SKM-1 treated with dmso at 0.1 percent for 144 hours (cell line): ENCODE results near the gene BANP.
"Not testable (repeated sequence)": the region's sequence is repeated elsewhere in the genome, so short reads cannot be mapped to it uniquely, and the experiment has no call there.

Experiments used
- DNase-seq: peaks from one replicate; lab custom pipeline; 2025; ENCODE audit not compliant: unreplicated experiment; lab: John Stamatoyannopoulos, UW

The BANP gene

DNA sequence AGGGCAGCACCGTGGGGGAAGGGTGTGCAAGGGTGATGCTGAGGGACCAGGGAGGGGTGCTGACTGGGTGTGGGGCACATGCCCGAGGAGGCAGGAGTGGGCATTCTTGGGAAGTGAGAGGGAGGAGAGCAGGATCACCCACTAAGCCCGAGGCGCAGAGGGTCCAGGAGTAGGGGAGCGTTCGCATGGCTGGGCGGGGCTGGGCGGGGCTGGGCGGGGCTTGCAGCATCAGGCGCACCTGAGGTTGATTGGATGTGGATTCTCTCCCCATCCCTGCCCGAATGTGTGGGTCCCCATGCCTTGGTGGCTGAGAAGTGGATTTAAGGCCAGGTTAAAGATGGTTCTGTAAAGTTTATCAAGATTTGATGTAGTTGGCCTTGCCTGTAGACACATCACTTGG, 14.2 kb downstream of the BANP start:
- no peak for DNase-seq

DNA sequence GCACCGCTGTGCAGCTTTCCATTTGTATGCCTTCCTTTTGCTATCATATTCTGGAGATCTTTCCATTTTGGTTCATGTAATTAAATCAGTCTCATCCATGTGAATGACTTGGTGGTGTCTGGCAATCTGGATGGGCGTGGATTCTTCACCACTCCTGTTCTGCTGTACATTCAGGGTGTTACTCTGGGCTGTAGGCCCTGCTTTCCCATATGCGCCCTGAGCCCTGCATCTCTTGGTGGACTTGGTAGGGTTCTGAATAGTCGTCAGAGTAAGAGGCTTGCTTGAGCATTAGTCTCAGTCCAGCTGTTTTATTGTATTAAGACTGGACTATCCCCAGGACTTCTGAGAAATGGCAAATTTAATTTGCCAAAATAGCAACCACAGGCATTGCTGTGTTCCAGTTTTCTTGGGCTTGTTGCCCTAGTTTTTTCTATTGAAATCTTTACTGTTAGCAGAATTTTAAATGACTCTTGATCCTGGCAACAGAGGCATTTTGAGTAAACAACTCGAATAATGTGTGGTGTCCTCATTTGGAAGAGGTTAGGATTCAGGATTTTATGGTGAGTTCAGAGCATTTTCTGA, 14.9 kb downstream of the BANP start:
- DNase-seq = no peak

DNA sequence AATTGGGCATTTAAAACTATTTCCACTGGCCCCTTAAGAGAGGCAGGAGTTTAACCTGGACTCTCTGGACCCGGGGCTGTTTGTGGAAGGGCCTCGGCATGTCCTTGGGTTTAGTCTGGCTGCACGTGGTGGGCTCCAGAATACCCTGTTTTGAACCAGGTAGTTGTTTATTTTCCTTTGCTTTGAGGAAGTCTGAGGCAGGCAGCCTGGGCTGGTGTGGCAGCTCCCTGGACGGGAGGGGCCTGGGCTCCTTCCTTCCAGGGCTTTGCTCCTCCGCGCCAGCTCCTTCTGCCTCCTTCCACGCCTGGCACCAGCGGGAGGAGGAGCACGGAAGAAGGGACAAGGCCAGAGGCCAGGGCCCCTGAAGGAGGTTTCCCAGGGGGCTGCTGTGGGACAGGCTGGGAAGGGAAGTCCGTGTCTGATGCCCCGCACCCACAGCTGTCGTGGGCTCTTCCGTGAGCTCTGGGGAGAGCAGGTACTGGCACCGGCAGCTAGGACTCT, 15.5 kb downstream of the BANP start:
- DNase-seq = no peak

DNA sequence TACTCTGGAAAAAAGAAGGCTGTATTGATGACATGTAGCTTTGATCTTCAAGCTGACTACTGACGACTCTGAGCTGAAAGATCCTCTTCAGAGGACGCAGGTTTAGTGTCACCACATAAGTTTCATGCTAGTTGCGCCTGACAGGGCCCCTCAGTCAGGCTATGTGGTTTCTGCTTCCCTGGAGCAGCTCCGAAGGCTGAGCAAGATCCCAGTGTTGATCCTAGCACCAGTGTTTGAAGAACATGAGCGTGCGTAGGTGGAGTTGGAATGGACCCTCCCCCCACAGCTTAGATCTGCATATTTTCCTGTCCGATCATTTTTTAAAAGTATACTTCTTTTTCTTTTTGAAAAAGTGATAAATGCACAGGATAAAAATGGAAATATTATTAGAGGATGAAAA, 17.3 kb downstream of the BANP start:
- DNase-seq = no peak

DNA sequence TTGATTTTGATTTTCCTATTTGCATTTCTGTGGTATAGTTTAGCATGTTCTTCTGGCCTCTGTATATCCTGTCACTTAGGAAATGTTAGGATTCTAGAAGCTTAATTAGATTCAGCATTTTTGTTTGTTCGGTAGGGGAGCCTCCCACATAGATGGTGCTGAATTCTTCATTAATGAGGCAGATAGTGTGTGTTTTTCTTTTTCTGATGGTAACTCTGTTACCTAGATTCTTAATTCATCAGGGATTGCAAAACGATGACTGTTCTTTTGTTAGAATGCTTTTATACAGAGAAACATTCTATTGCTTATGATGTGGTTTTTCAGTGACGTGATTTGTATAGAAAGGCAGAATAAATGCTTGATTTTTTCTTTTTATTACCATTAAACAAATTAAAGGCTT, 19.0 kb downstream of the BANP start:
- no peak for DNase-seq

DNA sequence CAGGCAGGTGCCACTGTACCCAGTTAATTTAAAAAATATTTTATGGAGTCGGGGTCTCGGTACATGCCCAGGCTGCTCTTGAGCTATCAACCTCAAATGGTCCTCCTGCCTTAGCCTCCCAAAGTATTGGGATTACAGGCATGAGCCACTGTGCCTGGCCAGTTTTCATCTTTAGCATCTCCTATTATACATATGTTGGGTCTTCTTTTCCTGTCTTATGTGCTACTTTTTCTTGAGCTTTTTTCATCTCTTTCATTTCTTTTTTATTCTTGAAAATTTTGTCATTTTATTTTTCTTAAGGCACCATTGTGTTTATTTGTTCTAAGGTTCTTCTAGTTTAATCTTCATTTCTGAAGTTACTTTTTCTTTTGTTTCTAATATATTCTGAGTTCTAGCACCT, 20.7 kb downstream of the BANP start:
- no peak for DNase-seq

DNA sequence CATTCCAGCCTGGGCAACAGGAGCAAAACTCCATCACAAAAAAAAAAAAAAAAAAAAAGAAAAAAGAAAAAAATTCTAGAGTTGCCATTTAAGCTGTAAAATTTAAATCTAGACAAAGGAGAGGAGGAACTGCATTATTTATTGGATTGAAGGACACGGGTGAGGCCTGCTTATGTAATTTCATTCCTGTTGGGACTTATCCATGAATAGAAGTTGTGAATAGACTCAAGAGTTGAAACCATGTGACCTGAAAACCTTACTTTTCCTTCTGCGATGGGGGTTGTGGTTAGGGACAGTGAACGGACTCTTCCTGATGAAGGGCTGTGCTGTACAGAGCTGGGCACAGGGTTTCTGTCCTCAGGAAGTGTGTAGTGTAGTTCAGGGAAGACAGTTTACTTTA, 22.5 kb downstream of the BANP start:
- DNase-seq = no peak

DNA sequence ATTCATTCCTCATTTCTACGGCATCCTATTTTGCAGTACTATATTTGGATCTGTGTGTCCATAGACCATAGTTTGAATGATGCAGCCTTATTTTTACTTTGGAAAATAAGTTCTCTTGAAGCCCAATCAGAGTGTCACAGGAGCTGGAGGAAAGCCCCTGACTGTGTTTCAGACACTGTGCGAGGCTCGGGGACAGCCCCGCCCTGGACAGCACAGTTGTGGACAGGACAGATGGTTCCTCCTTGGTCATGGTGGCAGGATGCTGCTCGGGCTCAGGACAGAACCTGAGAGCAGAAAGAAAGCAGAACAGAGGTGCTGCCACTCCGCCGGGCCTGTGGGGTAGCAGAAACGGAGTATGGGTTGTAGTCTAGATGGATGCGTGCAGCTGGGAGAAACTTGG, 22.9 kb downstream of the BANP start:
- no peak for DNase-seq

DNA sequence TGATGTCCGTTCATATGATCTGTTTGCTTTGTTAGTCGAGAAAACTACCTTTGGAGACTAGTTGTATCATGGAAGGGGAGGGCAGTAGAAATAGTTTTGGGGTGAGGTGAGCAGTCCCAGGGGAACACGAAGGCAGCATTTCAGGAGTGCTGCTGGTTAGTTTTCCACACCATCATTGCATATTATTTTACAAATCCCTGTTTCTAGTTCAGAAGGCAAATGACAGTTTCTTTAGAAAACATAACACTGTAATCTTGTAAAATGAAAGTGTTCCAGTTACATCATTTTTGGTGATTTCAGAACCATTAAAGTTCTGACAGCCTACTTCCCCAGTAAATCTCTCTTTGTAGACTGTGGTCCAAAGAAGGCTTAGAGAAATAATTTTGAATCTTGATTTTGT, 25.4 kb downstream of the BANP start:
- no peak for DNase-seq

DNA sequence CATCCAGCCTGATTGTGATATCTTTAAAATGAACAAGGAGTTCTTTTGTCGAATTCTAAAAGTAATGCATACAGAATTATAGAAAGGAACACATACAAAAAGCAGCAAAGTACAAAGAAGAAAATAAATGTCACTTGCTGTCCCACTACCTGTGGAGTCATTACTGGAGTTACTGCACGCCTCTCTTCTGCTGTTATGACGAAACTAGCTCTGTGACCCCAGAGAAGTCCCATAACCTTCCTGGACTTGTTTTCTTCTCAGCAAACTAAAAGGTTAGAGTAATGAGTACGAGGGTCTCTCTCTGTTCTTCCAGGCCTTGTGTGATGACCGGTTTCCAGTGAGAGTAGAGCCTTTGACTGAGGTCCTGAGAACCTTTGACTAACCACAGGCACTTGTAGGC, 26.9 kb downstream of the BANP start:
- no peak for DNase-seq

DNA sequence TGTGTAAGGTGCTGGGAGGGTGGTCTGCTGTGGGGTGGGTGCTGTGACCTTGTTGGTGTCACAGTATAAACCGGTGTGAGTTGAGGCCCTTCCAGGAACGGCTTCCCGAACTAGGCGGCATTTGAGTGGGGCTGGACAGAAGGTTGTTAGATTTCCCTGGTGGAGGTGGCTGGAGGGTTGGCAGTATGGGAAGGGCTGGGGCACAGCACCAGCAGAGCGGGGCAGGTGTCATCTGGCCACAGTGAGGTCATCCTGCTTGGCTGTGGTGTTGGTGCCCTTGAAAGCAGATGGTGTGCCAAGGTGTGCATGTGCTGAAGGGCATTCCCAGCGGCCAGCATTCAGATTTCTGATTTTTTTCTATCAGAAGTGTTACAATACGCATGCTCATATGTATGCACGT, 28.1 kb downstream of the BANP start:
- DNase-seq = no peak

DNA sequence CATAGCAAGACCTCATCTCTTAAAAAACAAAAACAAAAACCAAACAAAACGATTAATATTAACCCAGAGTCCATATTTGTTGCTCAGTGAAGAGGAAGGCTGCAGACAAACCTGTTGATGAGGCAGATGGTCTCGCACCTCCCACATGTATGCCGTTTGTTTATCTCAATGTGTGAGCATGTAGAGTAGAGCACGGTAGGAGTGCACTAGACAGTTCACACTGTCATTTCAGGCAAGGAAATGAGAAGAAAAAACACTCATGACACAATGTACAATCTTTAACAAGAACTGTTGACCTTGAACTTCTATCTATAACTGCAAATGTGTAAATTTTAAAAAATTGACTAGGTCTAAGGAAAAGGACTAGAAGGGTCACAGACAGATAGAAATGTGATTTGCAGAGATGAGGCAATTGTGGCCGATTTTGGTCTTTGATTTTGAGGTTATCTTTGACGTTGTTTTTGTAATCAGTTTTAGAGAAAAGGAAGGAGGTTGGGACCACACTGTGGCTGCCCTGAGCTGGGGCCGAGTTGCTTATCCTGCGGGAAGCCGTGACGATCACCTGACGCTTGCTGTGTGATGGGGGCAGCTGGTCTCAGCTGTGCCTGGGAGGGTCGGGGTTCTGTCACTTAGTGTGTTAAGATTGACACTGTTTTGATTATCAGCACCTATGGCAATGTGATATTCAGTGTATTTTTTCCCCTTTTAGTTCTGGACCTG, 28.8 kb downstream of the BANP start:
- DNase-seq = not testable (repeated sequence)

DNA sequence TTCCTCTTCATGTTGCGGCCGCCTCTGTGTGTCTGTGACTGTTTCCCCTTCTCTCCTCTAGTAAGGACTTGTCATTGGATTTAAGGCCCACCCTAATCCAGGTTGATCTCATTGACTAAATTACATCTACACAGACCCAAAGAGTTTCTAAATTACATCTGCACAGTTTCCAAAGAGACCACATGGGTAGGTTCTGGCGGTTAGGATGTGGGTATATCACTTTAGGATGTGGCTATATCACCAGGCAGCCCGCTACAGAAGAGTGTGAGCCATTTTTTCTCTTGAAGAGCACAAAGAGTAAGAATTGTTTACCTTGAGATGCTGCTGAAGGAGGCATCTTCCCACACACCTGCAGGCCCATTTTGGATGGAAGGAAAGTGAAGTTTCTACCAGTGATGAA, 30.1 kb downstream of the BANP start:
- not testable (repeated sequence) for DNase-seq

DNA sequence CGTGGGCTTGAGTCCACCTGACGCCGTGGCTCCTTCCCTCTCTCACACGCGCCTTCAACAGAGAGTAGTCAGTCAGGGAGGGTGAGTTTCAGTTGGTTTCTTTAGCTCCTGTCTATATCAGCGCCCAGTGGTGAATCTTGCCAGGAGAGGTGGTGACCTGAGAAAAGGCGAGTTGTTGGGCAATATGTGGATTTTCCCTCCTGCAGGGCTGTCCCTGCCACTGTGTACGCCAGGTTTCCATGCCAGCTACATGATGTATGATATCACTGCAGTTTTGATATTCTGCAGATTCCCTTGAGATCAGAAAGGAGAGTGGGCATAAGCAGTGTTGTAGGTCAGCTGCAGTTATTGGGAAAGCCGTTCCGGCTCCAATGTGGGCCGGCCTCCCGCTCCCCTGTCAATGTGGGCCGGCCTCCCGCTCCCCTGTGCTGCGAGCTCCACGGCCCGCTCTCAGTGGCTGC, 31.4 kb downstream of the BANP start:
- no peak for DNase-seq

DNA sequence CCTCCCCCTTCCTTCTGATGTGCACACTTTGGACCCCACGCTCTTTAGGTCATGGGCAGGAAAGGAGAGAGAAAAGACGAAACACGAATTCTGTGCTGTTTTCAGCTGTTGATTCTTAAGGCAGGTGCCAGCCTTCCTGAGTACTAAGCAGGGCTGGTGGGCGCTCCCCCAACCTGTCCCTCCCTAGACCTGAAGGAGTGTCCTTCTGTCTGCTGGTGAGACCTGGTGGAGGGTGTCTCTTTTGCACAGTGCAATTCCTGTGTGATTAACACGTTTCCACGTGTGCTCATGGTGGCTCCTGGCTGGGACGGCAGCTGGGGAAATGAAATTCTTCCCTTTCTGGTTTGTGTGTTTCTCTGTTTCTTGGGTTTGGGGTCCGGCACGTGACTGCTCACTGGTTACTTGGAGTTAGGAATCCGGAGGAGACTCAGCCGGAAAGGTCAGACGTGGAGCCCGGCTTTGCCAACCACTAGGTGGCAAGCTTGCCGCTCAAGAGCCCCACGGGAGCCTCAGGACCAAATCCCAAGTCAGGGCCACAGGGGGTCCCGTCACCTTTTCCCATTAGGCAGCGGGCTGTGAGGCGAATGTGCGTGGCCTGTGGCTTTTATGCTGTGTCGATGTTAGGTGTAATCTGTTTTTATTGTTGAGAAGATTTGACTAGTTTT, 32.0 kb downstream of the BANP start:
- not testable (repeated sequence) for DNase-seq

DNA sequence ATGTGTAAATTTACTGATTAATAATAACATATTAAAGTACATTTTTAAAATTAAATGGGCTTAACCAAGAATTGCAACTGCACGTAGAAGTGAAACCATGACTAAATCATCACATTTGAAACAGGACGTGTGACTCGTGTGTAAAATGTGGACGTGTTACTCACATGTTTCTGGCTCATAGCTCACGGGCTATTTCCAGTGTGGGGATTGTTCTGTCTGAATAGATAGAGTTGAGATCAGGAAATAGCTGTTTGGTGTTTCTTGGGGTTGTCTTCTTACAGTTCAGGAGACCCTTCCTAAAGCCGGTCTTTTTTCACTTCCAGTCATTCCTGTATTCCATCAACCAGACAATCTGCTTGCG, 32.5 kb downstream of the BANP start:
- DNase-seq = not testable (repeated sequence)

DNA sequence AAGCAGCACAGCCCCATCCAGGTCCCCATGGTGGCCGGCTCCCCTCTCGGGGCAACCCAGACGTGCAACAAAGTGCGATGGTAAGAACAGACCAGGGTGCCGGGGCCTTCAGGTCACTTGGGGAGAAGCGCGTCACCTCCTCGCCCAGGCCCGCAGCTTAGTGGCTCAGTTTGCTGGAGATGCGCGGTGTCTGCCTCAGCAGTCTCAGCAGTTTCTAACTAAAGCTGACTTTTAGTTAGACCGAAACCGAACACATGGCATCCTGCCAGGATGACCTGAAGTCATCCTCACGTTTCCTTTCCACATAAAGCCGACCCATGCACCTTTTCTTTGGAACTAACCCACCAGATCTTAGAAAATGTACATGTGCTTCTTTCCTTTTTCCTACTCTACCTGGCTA, 32.9 kb downstream of the BANP start:
- not testable (repeated sequence) for DNase-seq

DNA sequence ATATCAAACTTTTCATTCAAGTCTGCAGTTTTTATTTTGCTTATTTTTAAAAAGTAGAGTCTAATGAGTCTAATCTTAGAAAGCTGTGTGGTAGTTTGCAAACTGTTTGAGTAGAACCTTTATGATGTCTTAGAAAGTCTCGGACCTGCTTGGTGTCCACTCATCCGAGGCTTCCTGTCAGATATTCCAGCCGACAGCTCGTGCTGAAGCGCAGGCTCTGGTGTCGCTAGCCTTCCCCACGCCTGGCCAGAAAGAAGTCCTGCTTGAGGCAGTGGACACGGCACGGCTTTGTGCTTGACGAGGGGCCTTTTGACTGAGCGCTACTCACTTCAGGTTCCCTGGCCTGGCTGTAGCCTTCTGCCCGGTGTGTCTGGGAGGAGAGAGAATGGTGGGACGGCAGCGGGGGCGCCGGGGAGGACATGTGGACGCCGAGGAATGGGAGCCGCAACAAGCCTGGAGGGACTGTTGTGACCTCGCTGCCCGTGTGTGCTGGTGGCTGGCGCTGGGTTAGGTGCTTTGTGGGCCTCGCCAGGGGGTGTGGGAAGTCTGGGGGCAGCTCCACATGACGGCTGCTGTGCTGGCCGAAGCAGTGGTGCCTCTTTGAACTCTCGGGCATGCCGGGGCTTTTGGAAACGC, 33.5 kb downstream of the BANP start:
- DNase-seq = no peak

DNA sequence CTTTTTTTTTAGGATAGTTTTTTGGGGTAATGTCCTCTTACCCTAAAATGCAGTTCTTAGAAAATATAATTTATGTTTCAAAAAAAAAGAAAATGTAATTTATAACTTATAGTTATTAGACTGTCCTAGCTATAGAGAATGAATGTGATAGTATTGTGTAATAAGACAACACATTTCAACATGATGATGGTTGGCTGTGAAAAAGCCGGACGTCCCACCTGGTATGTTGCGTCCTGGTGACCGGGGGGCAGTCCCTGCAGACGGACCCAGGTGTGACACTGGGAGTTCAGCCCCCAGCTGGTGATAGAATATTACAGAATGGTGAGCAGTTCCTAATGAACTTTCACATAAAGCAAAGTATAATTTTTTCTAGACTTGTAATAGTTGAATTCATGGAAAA, 34.3 kb downstream of the BANP start:
- DNase-seq = not testable (repeated sequence)

DNA sequence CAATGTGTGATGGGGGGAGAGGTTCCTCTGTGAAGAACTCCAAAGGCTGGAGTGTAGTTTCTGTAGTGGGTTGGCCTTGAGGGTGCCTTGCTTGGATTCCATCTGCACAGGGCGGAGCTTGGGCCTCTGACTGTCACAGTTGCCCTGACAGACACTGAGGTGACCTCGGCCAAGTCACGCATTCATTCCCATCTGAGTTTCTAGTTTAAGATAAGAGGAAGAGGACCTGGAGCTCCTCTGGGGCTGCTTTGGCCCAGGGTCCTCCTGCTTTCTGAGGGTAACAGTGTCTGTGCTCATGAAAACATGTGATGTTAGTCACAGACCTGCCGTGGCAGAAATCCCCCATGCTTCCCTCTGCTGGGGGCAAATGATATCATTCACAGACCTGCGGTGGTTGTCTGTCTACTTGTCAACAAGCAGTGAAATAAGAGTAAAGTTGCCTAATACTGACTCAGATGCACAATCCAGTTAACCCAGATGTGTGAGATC, 35.2 kb downstream of the BANP start:
- DNase-seq = not testable (repeated sequence)

DNA sequence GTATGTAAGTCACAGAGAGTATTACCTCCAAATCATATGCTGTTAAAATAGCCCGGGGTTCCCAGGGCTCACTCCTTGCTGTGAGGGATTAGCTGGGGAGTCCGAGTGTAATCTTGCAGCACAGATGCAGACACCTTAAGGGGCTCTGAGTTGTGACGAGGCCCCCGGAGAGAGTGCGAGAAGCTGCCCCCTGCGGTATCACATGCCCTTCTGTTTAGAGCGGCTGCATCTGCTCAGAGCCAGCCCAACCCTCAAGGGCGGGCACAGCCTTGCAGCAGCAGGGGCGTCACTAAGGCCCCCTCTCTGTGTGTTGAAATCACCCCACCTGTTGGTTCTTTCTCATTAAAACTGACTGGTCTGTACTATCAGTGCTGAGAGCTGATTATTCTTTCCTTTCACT, 37.4 kb downstream of the BANP start:
- not testable (repeated sequence) for DNase-seq

DNA sequence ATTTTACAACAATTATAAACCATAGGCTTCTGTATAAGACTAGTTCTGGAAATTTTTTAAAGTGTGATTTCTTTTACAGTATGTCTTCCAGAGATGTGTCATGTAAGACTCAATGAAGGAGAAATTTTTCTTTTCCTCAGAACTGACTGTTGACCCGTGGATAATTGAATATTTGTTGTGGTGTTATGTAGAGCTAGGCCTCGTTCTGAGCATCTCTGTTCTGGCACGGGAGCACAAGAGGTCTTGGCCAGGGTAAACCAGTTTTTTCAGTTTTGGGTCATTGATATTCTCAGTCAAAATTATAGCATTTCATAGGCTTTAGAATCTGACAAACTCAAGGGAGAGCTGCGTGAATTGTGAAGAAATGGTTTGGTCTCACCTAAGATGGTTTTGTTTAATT, 39.0 kb downstream of the BANP start:
- not testable (repeated sequence) for DNase-seq
